Uterus (tissue), 2 donors: ENCODE data around the gene SERTAD1.

Experiments
- CTCF ChIP-seq, 4 experiments: fragments of 200-600 bp in 2 of 4; fragments of 450-650 bp in 2 of 4; sonication (generic) in 2 of 4; IDR thresholded peaks; one replicate each; pipeline ENCODE4 v1.5.1; 2016 to 2019; ENCODE audit warnings: antibody characterized with exemption in 4 of 4, mild to moderate bottlenecking in 2 of 4, moderate library complexity in 1 of 4
- POLR2A ChIP-seq, 2 donors: fragments of 450-650 bp; IDR thresholded peaks; one replicate each; pipeline ENCODE4 v1.6.1; 2016; ENCODE audit warnings: antibody characterized with exemption in 2 of 2, mild to moderate bottlenecking in 1 of 2, moderate library complexity in 1 of 2

GRCh38 chr19:40376286-40376862 is 49.4 kb downstream of the SERTAD1 start:
- TF ChIP-seq CTCF (IDR thresholded peaks at IDR 0.05) (no peak), POLR2A (IDR thresholded peaks at IDR 0.05) (no peak)
